GM13976 (cell line): Measurements from ENCODE around the gene SACS.

Experiments
- DNase-seq: peaks from one replicate; pipeline ENCODE4 v3.0.0; 2012; ENCODE audit warnings: low spot score
- CTCF ChIP-seq: IDR thresholded peaks from 2 replicates; pipeline ENCODE4 v1.5.1; 2012; ENCODE audit warnings: borderline replicate concordance, mild to moderate bottlenecking; ENCODE audit not compliant: insufficient read depth; ENCODE audit errors: extremely low read depth, missing control alignments, control extremely low read depth
- in situ Hi-C: fragments of 300-500 bp; cut with MboI; formaldehyde crosslinking; loops from one replicate; pipeline ENCODE4 v1.12.0; 2022; ENCODE audit warnings: low sequenced_read_pairs, mixed read lengths, inconsistent platforms; ENCODE audit not compliant: unreplicated experiment

SACS gene

GRCh38 chr13:23433171-23434153 is at the start of gene SACS:
Gene SACS (minus strand): TSS chr13:23433702. CDS start chr13:23411239, 22,463 bp downstream.
- peak; percentile 21 for DNase-seq
- no peak for TF ChIP-seq CTCF
- in situ Hi-C loops, result no loop called here

DNA sequence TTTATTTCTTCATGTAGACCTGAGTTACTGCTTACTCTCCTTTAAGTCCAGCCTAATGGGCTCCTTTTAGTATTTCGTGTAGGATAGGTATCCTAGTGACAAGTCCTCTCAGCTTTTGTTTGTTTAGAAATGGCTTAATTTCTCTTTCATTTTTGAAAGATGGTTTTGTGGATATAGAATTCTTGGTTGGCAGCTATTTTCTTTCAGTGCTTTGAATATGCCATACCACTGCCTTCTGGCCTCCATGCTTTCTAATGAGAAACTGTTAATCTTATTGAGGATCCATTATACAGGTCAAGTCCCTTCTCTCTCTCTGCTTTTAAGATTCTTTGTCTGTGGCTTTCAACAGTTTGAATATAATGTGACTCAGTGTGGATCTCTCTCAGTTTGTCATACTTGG is 46.8 kb upstream of the SACS start:
- no peak for TF ChIP-seq CTCF
- in situ Hi-C loops, result no loop called here
- no peak for DNase-seq

GRCh38 chr13:23477101-23477500 is 43.6 kb upstream of the SACS start:
- no peak for DNase-seq
- in situ Hi-C loops, result no loop called here
- no peak for TF ChIP-seq CTCF

DNA sequence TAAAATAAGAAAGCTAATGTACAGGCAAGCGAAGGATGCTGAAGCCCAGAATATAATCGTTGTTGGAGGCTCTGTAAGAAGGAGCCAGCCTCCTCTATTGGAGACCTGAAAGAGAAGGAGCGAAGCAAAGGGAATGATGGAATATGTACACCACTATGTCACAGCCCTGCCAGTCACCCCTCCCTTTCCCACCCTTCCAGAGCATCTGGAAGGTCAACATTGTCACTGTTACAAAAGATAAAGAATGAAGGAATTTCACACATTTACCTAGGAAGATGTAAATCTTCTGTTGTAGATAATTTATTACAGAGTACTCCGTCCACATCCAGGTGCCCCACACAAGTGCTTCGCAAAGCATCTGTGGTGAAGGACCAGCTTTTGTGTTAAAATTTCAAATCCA is 39.7 kb upstream of the SACS start:
- no peak for DNase-seq
- in situ Hi-C loops, result loop anchor here (25.0 kb wide), 1 partner anchor 414 kb away; the partner anchor contains the start of genes C1QTNF9B and MIPEP
- TF ChIP-seq CTCF, result no peak

- TF ChIP-seq CTCF, result no peak
- no peak for DNase-seq
- in situ Hi-C loops, result loop anchor here (25.0 kb wide), 1 partner anchor 415 kb away; the partner anchor contains the start of genes C1QTNF9B and MIPEP
These were observed 38.7 kb upstream of the SACS start for GRCh38 chr13:23472189-23472588.

GRCh38 chr13:23470790-23471614 is 37.5 kb upstream of the SACS start:
- in situ Hi-C loops, result loop anchor here (25.0 kb wide), 1 partner anchor 416 kb away; the partner anchor contains the start of genes C1QTNF9B and MIPEP
- no peak for DNase-seq
- TF ChIP-seq CTCF, result no peak
